Measurements from ENCODE around the gene EXOC2. TPM values are rescaled to one million over a fixed set of nuclear protein-coding genes. Genes with fewer than 3 reads are reported as not detected.

EXOC2 gene
- total RNA-seq, 2 experiments from 2014 or later: 22.5 to 24.8 TPM

- POLR2A ChIA-PET: interaction anchor here (0.8 kb wide), 1 partner anchor 10 kb away, joined by 3 read pairs; no protein-coding TSS in a partner anchor
- no peak overlapping the region for H3K27ac ChIP-seq (ENCODE audit: low read depth, low read length, poor library complexity, severe bottlenecking)
- no peaks in the 10 kb centered on the region for H3K36me3 ChIP-seq (ENCODE audit: insufficient read depth, low read length)
- no peaks in the 10 kb centered on the region for H3K9me2 ChIP-seq (ENCODE audit: insufficient read depth, low read length)
- H4K20me1 ChIP-seq (ENCODE audit: insufficient read depth, low read length): no peaks in the 10 kb centered on the region
- no peaks in the 10 kb centered on the region for H3K4me1 ChIP-seq (ENCODE audit: insufficient read depth, low read length, poor library complexity, severe bottlenecking)
- no peaks in the 10 kb centered on the region for H3K79me2 ChIP-seq (ENCODE audit: insufficient read depth, low read depth, low read length)
- TF ChIP-seq EZH2phosphoT487 (IDR thresholded peaks at IDR 0.05; ENCODE audit: borderline replicate concordance, low read depth, low read length): no peak
- TF ChIP-seq CTCF (conservative IDR thresholded peaks at IDR 0.05; ENCODE audit: low read length): no peak
- no TSS peak for BruUV-seq (replicated peaks)
- no peak for DNase-seq (ENCODE audit: low spot score)
- H3K4me2 ChIP-seq (ENCODE audit: low read length): no peak overlapping the region
- CTCF ChIA-PET (ENCODE audit: unreplicated experiment): no interaction called here
- no peaks in the 10 kb centered on the region for H3K9me3 ChIP-seq (ENCODE audit: low read length)
- no peak overlapping the region for H2AFZ ChIP-seq (ENCODE audit: low read length)
- H3K4me3 ChIP-seq (ENCODE audit: low read depth, low read length, poor library complexity, severe bottlenecking): no peak overlapping the region
- intact Hi-C loops (cut with micrococcal nuclease; ENCODE audit: unreplicated experiment): no loop called here
These were observed 248.2 kb downstream of the EXOC2 start for GRCh38 chr6:444653-445275.

GRCh38 chr6:443621-444159 is 249.2 kb downstream of the EXOC2 start:
- intact Hi-C loops (cut with micrococcal nuclease; ENCODE audit: unreplicated experiment): no loop called here
- Histone ChIP-seq H2AFZ (ENCODE audit: low read length) (no peak overlapping the region), H3K79me2 (ENCODE audit: insufficient read depth, low read depth, low read length) (no peaks in the 10 kb centered on the region), H3K9me2 (ENCODE audit: insufficient read depth, low read length) (no peaks in the 10 kb centered on the region), H4K20me1 (ENCODE audit: insufficient read depth, low read length) (no peaks in the 10 kb centered on the region), H3K4me2 (ENCODE audit: low read length) (no peak overlapping the region), H3K4me1 (ENCODE audit: insufficient read depth, low read length, poor library complexity, severe bottlenecking) (no peaks in the 10 kb centered on the region), H3K9me3 (ENCODE audit: low read length) (no peaks in the 10 kb centered on the region), H3K36me3 (ENCODE audit: insufficient read depth, low read length) (no peaks in the 10 kb centered on the region), H3K4me3 (ENCODE audit: low read depth, low read length, poor library complexity, severe bottlenecking) (no peak overlapping the region), H3K27ac (ENCODE audit: low read depth, low read length, poor library complexity, severe bottlenecking) (no peak overlapping the region)
- POLR2A ChIA-PET: no interaction called here
- CTCF ChIA-PET (ENCODE audit: unreplicated experiment): no interaction called here
- TF ChIP-seq EZH2phosphoT487 (IDR thresholded peaks at IDR 0.05; ENCODE audit: borderline replicate concordance, low read depth, low read length) (no peak), CTCF (conservative IDR thresholded peaks at IDR 0.05; ENCODE audit: low read length) (no peak)
- DNase-seq (ENCODE audit: low spot score): no peak
- BruUV-seq (replicated peaks): no TSS peak

All from OCI-LY7 (cell line).